H1 (cell line): ENCODE measurements around the gene CAGE1. TPM values are rescaled to one million over a fixed set of nuclear protein-coding genes. Genes with fewer than 3 reads are reported as not detected.
A peak's percentile ranks its signal among the peaks of the same experiment; 100 is the strongest.

Experiments
- CTCF ChIA-PET: fragments of 300-600 bp; sonication (Branson Sonifier 250); formaldehyde crosslinking; loops from one replicate; lab custom pipeline; 2021; ENCODE audit not compliant: partially characterized antibody; lab: Charles Lee
- POLR2A ChIA-PET: fragments of 300-600 bp; sonication (Branson Sonifier 250); formaldehyde crosslinking; loops from one replicate; lab custom pipeline; 2021; ENCODE audit warnings: inconsistent platforms; ENCODE audit not compliant: partially characterized antibody; lab: Charles Lee
- DNase-seq, 2 experiments: peaks; one replicate each; pipeline versions ENCODE4 v3.0.0 to v3.0.0-alpha.2; 2010 to 2022; ENCODE audit warnings: low spot score in 2 of 2, low read depth in 1 of 2, mixed read lengths in 1 of 2
- FAIRE-seq: peaks from 2 replicates; lab custom pipeline; 2011; peaks lifted over from hg19 to GRCh38; lab: Jason Lieb, UNC
- H2AFZ ChIP-seq: 2 replicates; pipeline ENCODE4 v1.8.1; 2012; ENCODE audit warnings: low read length, inconsistent platforms
- H2AK5ac ChIP-seq: 2 replicates; pipeline ENCODE4 v1.6.1; 2013; ENCODE audit warnings: low read depth, low read length
- H2BK120ac ChIP-seq: replicated peaks from 2 replicates; pipeline ENCODE3; 2013; ENCODE audit warnings: low read depth, low read length, inconsistent platforms
- H2BK12ac ChIP-seq: 2 replicates; pipeline ENCODE4 v1.6.1; 2013; ENCODE audit warnings: low read depth, low read length
- H2BK15ac ChIP-seq: 2 replicates; pipeline ENCODE4 v1.6.1; 2013; ENCODE audit warnings: low read length
- H2BK20ac ChIP-seq: 2 replicates; pipeline ENCODE4 v1.6.1; 2013; ENCODE audit warnings: low read length
- H2BK5ac ChIP-seq: 2 replicates; pipeline ENCODE4 v1.6.1; 2013; ENCODE audit warnings: low read depth, low read length
- H3K14ac ChIP-seq: 2 replicates; pipeline ENCODE4 v1.6.1; 2013; ENCODE audit warnings: inconsistent platforms; ENCODE audit not compliant: insufficient read length
- H3K18ac ChIP-seq: 2 replicates; pipeline ENCODE4 v1.6.1; 2013; ENCODE audit warnings: low read length; ENCODE audit errors: extremely low read depth
- H3K23ac ChIP-seq: 2 replicates; pipeline ENCODE4 v1.6.1; 2013; ENCODE audit warnings: inconsistent platforms; ENCODE audit not compliant: insufficient read length
- H3K23me2 ChIP-seq: 2 replicates; pipeline ENCODE4 v1.6.1; 2013; ENCODE audit warnings: low read depth, low read length
- H3K27ac ChIP-seq: 2 replicates; pipeline ENCODE4 v1.6.1; 2011; ENCODE audit warnings: low read depth, low read length, inconsistent platforms
- H3K27me3 ChIP-seq, 4 experiments: replicated peaks in 1 of 4; 1 replicate in 1 of 4; 2 replicates in 3 of 4; pipeline versions ENCODE4 v1.6.1 to v1.8.1; 2011 to 2013; ENCODE audit warnings: low read length in 3 of 4, mild to moderate bottlenecking in 3 of 4, inconsistent platforms in 2 of 4, mixed read lengths in 2 of 4, moderate library complexity in 1 of 4; ENCODE audit not compliant: control insufficient read depth in 3 of 4, insufficient read depth in 3 of 4; ENCODE audit errors: extremely low read depth in 1 of 4
- H3K36me3 ChIP-seq, 4 experiments: 2 replicates each; pipeline versions ENCODE4 v1.6.1 to v1.8.1; 2011 to 2013; ENCODE audit warnings: mild to moderate bottlenecking in 4 of 4, low read length in 3 of 4, moderate library complexity in 2 of 4, control low read depth in 1 of 4, inconsistent platforms in 1 of 4; ENCODE audit not compliant: insufficient read depth in 4 of 4, control insufficient read depth in 2 of 4
- H3K4ac ChIP-seq: replicated peaks from 2 replicates; pipeline ENCODE3; 2013; ENCODE audit warnings: low read length, low read depth, mixed read lengths, inconsistent platforms; ENCODE audit not compliant: insufficient read length
- H3K4me1 ChIP-seq, 4 experiments: replicated peaks in 1 of 4; 1 replicate in 1 of 4; 2 replicates in 3 of 4; pipeline versions ENCODE4 v1.6.1 to v1.8.1; 2011 to 2013; ENCODE audit warnings: low read length in 3 of 4, inconsistent platforms in 2 of 4, mixed read lengths in 1 of 4; ENCODE audit not compliant: insufficient read depth in 4 of 4, control insufficient read depth in 3 of 4
- H3K4me2 ChIP-seq, 2 experiments: 2 replicates each; pipeline versions ENCODE4 v1.6.1 to v1.8.1; 2011 to 2013; ENCODE audit warnings: low read depth in 2 of 2, low read length in 2 of 2, control low read depth in 1 of 2, inconsistent platforms in 1 of 2, mild to moderate bottlenecking in 1 of 2; ENCODE audit not compliant: insufficient read depth in 1 of 2
- H3K4me3 ChIP-seq, 4 experiments: fragments of 200-600, 300-600 bp in 1 of 4; sonication (generic), shearing (Covaris generic), sonication (Bioruptor Twin) in 1 of 4; 2 replicates each; pipeline versions ENCODE4 v1.5.1 to v1.8.1; 2011 to 2016; ENCODE audit warnings: low read length in 4 of 4, low read depth in 3 of 4, control low read depth in 2 of 4, inconsistent platforms in 2 of 4, mild to moderate bottlenecking in 2 of 4, mixed read lengths in 1 of 4, moderate library complexity in 1 of 4; ENCODE audit not compliant: insufficient read depth in 2 of 4; ENCODE audit errors: extremely low read depth in 1 of 4
- H3K56ac ChIP-seq: replicated peaks from 2 replicates; pipeline ENCODE3; 2013; ENCODE audit warnings: low read depth, mild to moderate bottlenecking, mixed read lengths, low read length, inconsistent platforms; ENCODE audit not compliant: insufficient read length
- H3K79me1 ChIP-seq: 2 replicates; pipeline ENCODE4 v1.6.1; 2013; ENCODE audit warnings: low read depth, low read length, control low read depth
- H3K79me2 ChIP-seq, 2 experiments: 2 replicates each; pipeline versions ENCODE4 v1.6.1 to v1.8.1; 2012 to 2013; ENCODE audit warnings: low read length in 2 of 2, mild to moderate bottlenecking in 2 of 2, inconsistent platforms in 1 of 2; ENCODE audit not compliant: insufficient read depth in 2 of 2, control insufficient read depth in 1 of 2
- H3K9ac ChIP-seq, 4 experiments: replicated peaks in 1 of 4; 1 replicate in 1 of 4; 2 replicates in 3 of 4; pipeline versions ENCODE4 v1.6.1 to v1.8.1; 2011 to 2013; ENCODE audit warnings: low read depth in 3 of 4, low read length in 3 of 4, control low read depth in 2 of 4, mild to moderate bottlenecking in 2 of 4, moderate library complexity in 2 of 4, inconsistent platforms in 1 of 4; ENCODE audit errors: extremely low read depth in 1 of 4
- H3K9me3 ChIP-seq, 2 experiments: 2 replicates each; pipeline versions ENCODE4 v1.6.1 to v1.8.1; 2012 to 2013; ENCODE audit warnings: mild to moderate bottlenecking in 2 of 2, moderate library complexity in 2 of 2, control low read depth in 1 of 2, inconsistent platforms in 1 of 2, low read depth in 1 of 2, low read length in 1 of 2, mixed read lengths in 1 of 2; ENCODE audit not compliant: insufficient read depth in 2 of 2
- H4K20me1 ChIP-seq, 2 experiments: replicated peaks in 1 of 2; 2 replicates each; pipeline versions ENCODE3 to v1.8.1; 2011 to 2013; ENCODE audit warnings: inconsistent platforms in 2 of 2, low read length in 2 of 2, mild to moderate bottlenecking in 1 of 2; ENCODE audit not compliant: insufficient read depth in 2 of 2, control insufficient read depth in 1 of 2
- H4K5ac ChIP-seq: 2 replicates; pipeline ENCODE4 v1.6.1; 2013; ENCODE audit warnings: low read length, low read depth, mixed read lengths, inconsistent platforms; ENCODE audit not compliant: insufficient read length
- H4K8ac ChIP-seq: 2 replicates; pipeline ENCODE4 v1.8.0; 2013; ENCODE audit warnings: mild to moderate bottlenecking, moderate library complexity, low read length, inconsistent platforms; ENCODE audit not compliant: insufficient read depth; ENCODE audit errors: extremely low read depth
- H4K91ac ChIP-seq: replicated peaks from 2 replicates; pipeline ENCODE3; 2013; ENCODE audit warnings: low read length, mixed read lengths, inconsistent platforms; ENCODE audit not compliant: insufficient read length
- ASH2L ChIP-seq: fragments of 200-600, 300-600 bp; sonication (generic); IDR thresholded peaks from one replicate; pipeline ENCODE4 v1.7.1; 2017; ENCODE audit warnings: low read length
- BRCA1 ChIP-seq: IDR thresholded peaks from 2 replicates; pipeline ENCODE4 v1.6.1; 2012; ENCODE audit warnings: low read depth, low read length, improper control_type of control experiment
- CHD2 ChIP-seq: IDR thresholded peaks from 2 replicates; pipeline ENCODE4 v1.6.1; 2012; ENCODE audit warnings: low read length, improper control_type of control experiment
- EP300 ChIP-seq, 2 experiments: IDR thresholded peaks; 1 replicate in 1 of 2; 2 replicates in 1 of 2; pipeline ENCODE4 v1.6.1; 2011 to 2012; ENCODE audit warnings: low read depth in 2 of 2, low read length in 2 of 2, mild to moderate bottlenecking in 2 of 2, borderline replicate concordance in 1 of 2, inconsistent platforms in 1 of 2, moderate library complexity in 1 of 2
- HDAC2 ChIP-seq, 2 experiments: fragments of 300-600 bp in 1 of 2; sonication (generic) in 1 of 2; IDR thresholded peaks; 2 replicates each; pipeline ENCODE4 v1.6.1; 2011 to 2012; ENCODE audit warnings: low read depth in 2 of 2, low read length in 2 of 2, mild to moderate bottlenecking in 2 of 2, moderate library complexity in 2 of 2, borderline replicate concordance in 1 of 2, inconsistent platforms in 1 of 2
- KDM1A ChIP-seq: fragments of 200-600, 300-600 bp; sonication (generic); IDR thresholded peaks from 2 replicates; pipeline ENCODE4 v1.7.1; 2016; ENCODE audit warnings: mild to moderate bottlenecking, low read length, borderline replicate concordance
- SAP30 ChIP-seq: fragments of 300-600 bp; sonication (generic); IDR thresholded peaks from 2 replicates; pipeline ENCODE4 v1.7.1; 2012; ENCODE audit warnings: low read length, moderate library complexity, mild to moderate bottlenecking, inconsistent platforms; ENCODE audit not compliant: insufficient read depth, insufficient replicate concordance
- SIN3A ChIP-seq, 2 experiments: IDR thresholded peaks in 1 of 2; conservative IDR thresholded peaks in 1 of 2; 2 replicates each; pipeline ENCODE4 v1.6.1; 2011 to 2012; ENCODE audit warnings: low read length in 2 of 2, improper control_type of control experiment in 1 of 2, low read depth in 1 of 2, mild to moderate bottlenecking in 1 of 2
- SP2 ChIP-seq: IDR thresholded peaks from 2 replicates; pipeline ENCODE4 v1.6.1; 2012; ENCODE audit warnings: mild to moderate bottlenecking, low read length, inconsistent platforms
- SP4 ChIP-seq: IDR thresholded peaks from 2 replicates; pipeline ENCODE4 v1.6.1; 2012; ENCODE audit warnings: low read length, inconsistent platforms
- TAF1 ChIP-seq: IDR thresholded peaks from 2 replicates; pipeline ENCODE4 v1.6.1; 2011; ENCODE audit warnings: mild to moderate bottlenecking, low read depth, low read length
- WGBS, 2 experiments: shearing (Covaris generic) in 1 of 2; methylation state at CpG; one replicate each; pipeline versions ENCODE4 v1.1.6 to v1.1.7; 2013 to 2015; ENCODE audit warnings: low lambda C conversion rate in 2 of 2, mixed read lengths in 2 of 2, inconsistent platforms in 1 of 2, low coverage in 1 of 2, missing lambda C conversion rate in 1 of 2; ENCODE audit not compliant: insufficient replicate concordance in 2 of 2, insufficient coverage in 1 of 2, insufficient read length in 1 of 2; ENCODE audit errors: extremely low coverage in 1 of 2, missing lambda C conversion rate in 1 of 2; 5-methylcytosine and 5-hydroxymethylcytosine counted together
- polyA plus RNA-seq, 7 experiments: library from polyadenylated mRNA; depleted of rRNA in 3 of 7; stranded (reverse) in 5 of 7; unstranded in 2 of 7; fragments of >200 nt in 5 of 7; fragments of 200-250 nt in 2 of 7; gene quantifications; 1 replicate in 5 of 7; 2 replicates in 1 of 7; 4 replicates in 1 of 7; pipeline versions ENCODE4 v1.2.1 to v1.2.3, GENCODE V29; 2011 to 2013; ENCODE audit warnings: missing spikeins in 2 of 7, mixed read lengths in 2 of 7
- total RNA-seq: library from RNA; stranded (reverse); fragmentation: NEBNext Ultra II Directional; extraction: Animal tissue kit (Norgen Biotek cat#: 25700); gene quantifications from 2 replicates; pipeline ENCODE4 v1.2.1, GENCODE V29; 2021

CAGE1 gene
- total and polyA plus RNA-seq, 2 of the 8 experiments (the other 6 are each of a cell fraction or from before 2014, with no cell fraction given), result 0.09 TPM; not detected in 1

DNA sequence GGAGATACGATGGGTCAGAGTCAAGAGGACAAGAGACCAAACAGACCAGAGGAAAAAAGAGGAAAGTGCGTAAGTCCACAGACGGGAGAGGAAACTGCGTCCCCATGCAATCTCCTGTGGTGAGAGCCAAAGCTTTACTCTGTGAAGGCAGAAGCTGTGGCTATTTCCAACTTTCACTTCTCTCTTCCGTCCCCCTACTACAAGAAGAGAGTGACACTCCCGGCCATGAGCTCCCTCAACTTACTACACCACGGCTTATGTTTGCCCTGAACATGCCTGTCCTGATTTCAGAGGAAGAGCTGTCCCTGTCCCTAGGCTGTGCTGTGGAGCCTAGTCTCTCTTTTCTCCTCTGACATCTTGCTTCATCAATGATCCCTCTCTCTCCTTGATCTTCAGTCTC lies 65.0 kb downstream of the CAGE1 start:
- no peaks in the 10 kb centered on the region for H3K36me3 ChIP-seq
- CTCF ChIA-PET, result interaction anchor here (0.9 to 2.0 kb wide), 4 partner anchors 11 to 64 kb away, joined by 3 to 6 read pairs (median 4); partner anchors contain the start of genes CAGE1 and RIOK1
- FAIRE-seq, result no peak
- H2BK5ac ChIP-seq, result no peak overlapping the region
- H4K8ac ChIP-seq, result no peak overlapping the region
- no peak overlapping the region for H3K27ac ChIP-seq
- H2AFZ ChIP-seq, result peak overlapping the region; percentile 34; the same call in 1 of the 2 replicates
- 0 out of 2 replicates have a peak overlapping the region, but pooled peaks have one; percentile 69 for H2BK20ac ChIP-seq
- no peaks in the 10 kb centered on the region for H3K4me1 ChIP-seq
- H3K56ac ChIP-seq, result no peak overlapping the region
- no peak overlapping the region for H2AK5ac ChIP-seq
- 72% methylated on average over 7 of the region's 7 CpGs; no CpG with 5 or more reads in 1 of the 2 experiments for WGBS, 2 experiments
- no peaks in the 10 kb centered on the region for H3K9me3 ChIP-seq
- no peak overlapping the region for H3K14ac ChIP-seq
- H3K4me3 ChIP-seq, result no peak overlapping the region
- H4K91ac ChIP-seq, result no peak overlapping the region
- POLR2A ChIA-PET, result no interaction called here
- no peak overlapping the region for H3K18ac ChIP-seq
- no peak overlapping the region; the same call in 1 of the 2 replicates for H2BK15ac ChIP-seq
- H3K4ac ChIP-seq, result no peak overlapping the region
- H2BK120ac ChIP-seq, result no peak overlapping the region
- H3K23me2 ChIP-seq, result no peaks in the 10 kb centered on the region
- H4K20me1 ChIP-seq, result no peaks in the 10 kb centered on the region
- peak overlapping the region; percentile 18; the same call in 1 of the 2 replicates for H2BK12ac ChIP-seq
- H3K79me1 ChIP-seq, result no peaks in the 10 kb centered on the region
- H4K5ac ChIP-seq, result no peak overlapping the region
- H3K79me2 ChIP-seq, result no peaks in the 10 kb centered on the region
- H3K9ac ChIP-seq, result no peak overlapping the region
- H3K4me2 ChIP-seq, result no peak overlapping the region
- no peak for DNase-seq
- no peak overlapping the region for H3K23ac ChIP-seq
- H3K27me3 ChIP-seq, result no peaks in the 10 kb centered on the region
- TF ChIP-seq HDAC2 (IDR thresholded peaks at IDR 0.05; ENCODE audit: borderline replicate concordance in 1 of 2, low read depth in 2 of 2, low read length in 2 of 2) (no peak), BRCA1 (no peak), SAP30 (no peak), EP300 (IDR thresholded peaks at IDR 0.05; ENCODE audit: borderline replicate concordance in 1 of 2, low read depth in 2 of 2, low read length in 2 of 2) (no peak), CHD2 (no peak), KDM1A (no peak), SIN3A (conservative IDR thresholded peaks at IDR 0.05 in 1 of 2, IDR thresholded peaks at IDR 0.05 in 1 of 2; ENCODE audit: low read depth in 1 of 2, low read length in 2 of 2) (no peak), TAF1 (no peak), ASH2L (no peak), SP2 (no peak), SP4 (no peak)
